ENCODE measurements around the gene NDUFB5.

- TF ChIP-seq CTCF (IDR thresholded peaks at IDR 0.05) (no peak), POLR2A (IDR thresholded peaks at IDR 0.05) (no peak)
These were observed 43.8 kb upstream of the NDUFB5 start for GRCh38 chr3:179560791-179561190.

Measured in sigmoid colon (tissue), 3 donors.